ENCODE measurements around the gene TBC1D22B. TPM values are rescaled to one million over a fixed set of nuclear protein-coding genes. Genes with fewer than 3 reads are reported as not detected.

The TBC1D22B gene
- total and polyA plus RNA-seq, 9 of the 15 experiments (the other 6 are each of a cell fraction or from before 2014, with no cell fraction given): 4.8 to 24.2 (median 13.5) TPM

DNA sequence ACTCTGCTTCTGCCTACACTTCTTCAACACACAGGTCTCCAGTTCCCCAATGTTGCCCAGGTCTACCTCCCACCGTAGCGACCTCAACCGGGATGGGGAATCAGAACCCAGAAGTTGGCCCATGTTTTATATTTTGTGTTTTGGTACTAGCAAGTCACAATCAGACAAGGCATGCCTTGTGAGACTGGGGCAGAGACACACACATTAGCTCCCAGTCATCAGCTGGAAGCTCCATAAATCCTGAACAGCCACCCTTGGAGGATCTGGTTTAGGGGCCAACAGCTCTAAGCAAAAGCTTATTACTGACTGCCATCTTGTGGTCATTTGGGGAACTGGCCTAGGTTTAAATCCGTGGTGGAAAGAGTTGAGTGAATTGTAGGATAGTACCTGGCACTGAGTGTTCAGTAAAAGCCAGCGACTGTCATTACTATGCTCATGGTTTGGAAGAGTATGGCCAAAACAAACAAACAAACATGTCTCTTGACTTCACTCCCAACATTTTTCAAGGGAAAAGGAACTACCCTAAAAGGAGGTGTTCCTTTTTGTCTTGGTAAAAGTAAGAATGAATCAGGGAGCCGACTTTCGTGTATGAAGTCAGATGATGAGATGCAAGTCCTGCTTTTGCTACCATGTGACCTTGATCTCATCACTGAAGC, 47.1 kb upstream of the TBC1D22B start (continued):
- TF ChIP-seq ZNF79 (CRISPR knock-in tag; IDR thresholded peaks at IDR 0.05; ENCODE audit: low read depth): no peak
- no peak for TF ChIP-seq MECOM (CRISPR knock-in tag; IDR thresholded peaks at IDR 0.05)
- TF ChIP-seq, protein P1, sequence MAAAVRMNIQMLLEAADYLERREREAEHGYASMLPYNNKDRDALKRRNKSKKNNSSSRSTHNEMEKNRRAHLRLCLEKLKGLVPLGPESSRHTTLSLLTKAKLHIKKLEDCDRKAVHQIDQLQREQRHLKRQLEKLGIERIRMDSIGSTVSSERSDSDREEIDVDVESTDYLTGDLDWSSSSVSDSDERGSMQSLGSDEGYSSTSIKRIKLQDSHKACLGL (CRISPR knock-in tag; IDR thresholded peaks at IDR 0.05; ENCODE audit: borderline replicate concordance, poor library complexity, severe bottlenecking): no peak
- TF ChIP-seq, protein P2, sequence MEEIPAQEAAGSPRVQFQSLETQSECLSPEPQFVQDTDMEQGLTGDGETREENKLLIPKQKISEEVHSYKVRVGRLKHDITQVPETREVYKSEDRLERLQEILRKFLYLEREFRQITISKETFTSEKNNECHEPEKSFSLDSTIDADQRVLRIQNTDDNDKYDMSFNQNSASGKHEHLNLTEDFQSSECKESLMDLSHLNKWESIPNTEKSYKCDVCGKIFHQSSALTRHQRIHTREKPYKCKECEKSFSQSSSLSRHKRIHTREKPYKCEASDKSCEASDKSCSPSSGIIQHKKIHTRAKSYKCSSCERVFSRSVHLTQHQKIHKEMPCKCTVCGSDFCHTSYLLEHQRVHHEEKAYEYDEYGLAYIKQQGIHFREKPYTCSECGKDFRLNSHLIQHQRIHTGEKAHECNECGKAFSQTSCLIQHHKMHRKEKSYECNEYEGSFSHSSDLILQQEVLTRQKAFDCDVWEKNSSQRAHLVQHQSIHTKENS (CRISPR knock-in tag; IDR thresholded peaks at IDR 0.05): no peak
- TF ChIP-seq, protein P3, sequence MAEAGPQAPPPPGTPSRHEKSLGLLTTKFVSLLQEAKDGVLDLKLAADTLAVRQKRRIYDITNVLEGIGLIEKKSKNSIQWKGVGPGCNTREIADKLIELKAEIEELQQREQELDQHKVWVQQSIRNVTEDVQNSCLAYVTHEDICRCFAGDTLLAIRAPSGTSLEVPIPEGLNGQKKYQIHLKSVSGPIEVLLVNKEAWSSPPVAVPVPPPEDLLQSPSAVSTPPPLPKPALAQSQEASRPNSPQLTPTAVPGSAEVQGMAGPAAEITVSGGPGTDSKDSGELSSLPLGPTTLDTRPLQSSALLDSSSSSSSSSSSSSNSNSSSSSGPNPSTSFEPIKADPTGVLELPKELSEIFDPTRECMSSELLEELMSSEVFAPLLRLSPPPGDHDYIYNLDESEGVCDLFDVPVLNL (CRISPR knock-in tag; IDR thresholded peaks at IDR 0.05; ENCODE audit: low read depth): no peak
- TF ChIP-seq HMG20A (CRISPR knock-in tag; conservative IDR thresholded peaks at IDR 0.05): no peak
- TF ChIP-seq, protein P4, sequence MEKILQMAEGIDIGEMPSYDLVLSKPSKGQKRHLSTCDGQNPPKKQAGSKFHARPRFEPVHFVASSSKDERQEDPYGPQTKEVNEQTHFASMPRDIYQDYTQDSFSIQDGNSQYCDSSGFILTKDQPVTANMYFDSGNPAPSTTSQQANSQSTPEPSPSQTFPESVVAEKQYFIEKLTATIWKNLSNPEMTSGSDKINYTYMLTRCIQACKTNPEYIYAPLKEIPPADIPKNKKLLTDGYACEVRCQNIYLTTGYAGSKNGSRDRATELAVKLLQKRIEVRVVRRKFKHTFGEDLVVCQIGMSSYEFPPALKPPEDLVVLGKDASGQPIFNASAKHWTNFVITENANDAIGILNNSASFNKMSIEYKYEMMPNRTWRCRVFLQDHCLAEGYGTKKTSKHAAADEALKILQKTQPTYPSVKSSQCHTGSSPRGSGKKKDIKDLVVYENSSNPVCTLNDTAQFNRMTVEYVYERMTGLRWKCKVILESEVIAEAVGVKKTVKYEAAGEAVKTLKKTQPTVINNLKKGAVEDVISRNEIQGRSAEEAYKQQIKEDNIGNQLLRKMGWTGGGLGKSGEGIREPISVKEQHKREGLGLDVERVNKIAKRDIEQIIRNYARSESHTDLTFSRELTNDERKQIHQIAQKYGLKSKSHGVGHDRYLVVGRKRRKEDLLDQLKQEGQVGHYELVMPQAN (IDR thresholded peaks at IDR 0.05; ENCODE audit: borderline replicate concordance): no peak
- TF ChIP-seq BRD4 (IDR thresholded peaks at IDR 0.05): 0 out of 2 replicates have a peak, but pooled peaks have one; percentile 54
- no peak for TF ChIP-seq MTF1 (CRISPR knock-in tag; IDR thresholded peaks at IDR 0.05; ENCODE audit: borderline replicate concordance)
- TF ChIP-seq ZKSCAN1 (IDR thresholded peaks at IDR 0.05; ENCODE audit: low read depth, low read length): no peak
- no peak for TF ChIP-seq RBM34 (IDR thresholded peaks at IDR 0.05; ENCODE audit: borderline replicate concordance, insufficient read depth, low read length)
- TF ChIP-seq, protein P5, sequence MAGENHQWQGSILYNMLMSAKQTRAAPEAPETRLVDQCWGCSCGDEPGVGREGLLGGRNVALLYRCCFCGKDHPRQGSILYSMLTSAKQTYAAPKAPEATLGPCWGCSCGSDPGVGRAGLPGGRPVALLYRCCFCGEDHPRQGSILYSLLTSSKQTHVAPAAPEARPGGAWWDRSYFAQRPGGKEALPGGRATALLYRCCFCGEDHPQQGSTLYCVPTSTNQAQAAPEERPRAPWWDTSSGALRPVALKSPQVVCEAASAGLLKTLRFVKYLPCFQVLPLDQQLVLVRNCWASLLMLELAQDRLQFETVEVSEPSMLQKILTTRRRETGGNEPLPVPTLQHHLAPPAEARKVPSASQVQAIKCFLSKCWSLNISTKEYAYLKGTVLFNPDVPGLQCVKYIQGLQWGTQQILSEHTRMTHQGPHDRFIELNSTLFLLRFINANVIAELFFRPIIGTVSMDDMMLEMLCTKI (IDR thresholded peaks at IDR 0.05; ENCODE audit: partially characterized antibody): no peak
- TF ChIP-seq ZC3H8 (IDR thresholded peaks at IDR 0.05): no peak
- no peak for TF ChIP-seq ZNF23 (CRISPR knock-in tag; IDR thresholded peaks at IDR 0.05)
- no peak for TF ChIP-seq ZNF224 (CRISPR knock-in tag; IDR thresholded peaks at IDR 0.05)
- TF ChIP-seq ZNF696 (CRISPR knock-in tag; conservative IDR thresholded peaks at IDR 0.05): no peak
- TF ChIP-seq, protein P6, sequence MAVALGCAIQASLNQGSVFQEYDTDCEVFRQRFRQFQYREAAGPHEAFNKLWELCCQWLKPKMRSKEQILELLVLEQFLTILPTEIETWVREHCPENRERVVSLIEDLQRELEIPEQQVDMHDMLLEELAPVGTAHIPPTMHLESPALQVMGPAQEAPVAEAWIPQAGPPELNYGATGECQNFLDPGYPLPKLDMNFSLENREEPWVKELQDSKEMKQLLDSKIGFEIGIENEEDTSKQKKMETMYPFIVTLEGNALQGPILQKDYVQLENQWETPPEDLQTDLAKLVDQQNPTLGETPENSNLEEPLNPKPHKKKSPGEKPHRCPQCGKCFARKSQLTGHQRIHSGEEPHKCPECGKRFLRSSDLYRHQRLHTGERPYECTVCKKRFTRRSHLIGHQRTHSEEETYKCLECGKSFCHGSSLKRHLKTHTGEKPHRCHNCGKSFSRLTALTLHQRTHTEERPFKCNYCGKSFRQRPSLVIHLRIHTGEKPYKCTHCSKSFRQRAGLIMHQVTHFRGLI (CRISPR knock-in tag; IDR thresholded peaks at IDR 0.05): no peak
- peak; percentile 27; the same call in 1 of the 2 replicates for TF ChIP-seq GATAD2A (IDR thresholded peaks at IDR 0.05)
- TF ChIP-seq, protein P7, sequence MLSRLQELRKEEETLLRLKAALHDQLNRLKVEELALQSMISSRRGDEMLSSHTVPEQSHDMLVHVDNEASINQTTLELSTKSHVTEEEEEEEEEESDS (CRISPR knock-in tag; IDR thresholded peaks at IDR 0.05): no peak
